H1 (cell line): ENCODE results near the gene MSANTD2. TPM values are rescaled to one million over a fixed set of nuclear protein-coding genes. Genes with fewer than 3 reads are reported as not detected.

Experiments used
- CBX8 ChIP-seq: fragments of 300-800, 300-1000 bp; sonication (generic); IDR thresholded peaks from 2 replicates; pipeline ENCODE4 v1.7.1; 2016; ENCODE audit warnings: low read depth, low read length, borderline replicate concordance
- CHD2 ChIP-seq: IDR thresholded peaks from 2 replicates; pipeline ENCODE4 v1.6.1; 2012; ENCODE audit warnings: low read length, improper control_type of control experiment
- CREB1 ChIP-seq: IDR thresholded peaks from 2 replicates; pipeline ENCODE4 v1.6.1; 2012; ENCODE audit warnings: inconsistent platforms
- HDAC2 ChIP-seq, 2 experiments: fragments of 300-600 bp in 1 of 2; sonication (generic) in 1 of 2; IDR thresholded peaks; 2 replicates each; pipeline ENCODE4 v1.6.1; 2011 to 2012; ENCODE audit warnings: low read depth in 2 of 2, low read length in 2 of 2, mild to moderate bottlenecking in 2 of 2, moderate library complexity in 2 of 2, borderline replicate concordance in 1 of 2, inconsistent platforms in 1 of 2
- JUND ChIP-seq: IDR thresholded peaks from 2 replicates; pipeline ENCODE4 v1.6.1; 2011; ENCODE audit warnings: mild to moderate bottlenecking, improper control_type of control experiment, low read length
- RNF2 ChIP-seq: fragments of 200-900, 300-1000 bp; sonication (generic); IDR thresholded peaks from 2 replicates; pipeline ENCODE4 v1.7.1; 2016; ENCODE audit warnings: borderline replicate concordance, low read depth, mild to moderate bottlenecking, antibody characterized with exemption, low read length; ENCODE audit not compliant: poor library complexity, severe bottlenecking; ENCODE audit errors: missing control alignments
- TAF7 ChIP-seq: optimal IDR thresholded peaks from 2 replicates; pipeline ENCODE3; 2011; ENCODE audit warnings: low read depth, mild to moderate bottlenecking, inconsistent platforms, low read length, moderate library complexity, borderline replicate concordance
- TBP ChIP-seq: IDR thresholded peaks from 2 replicates; pipeline ENCODE4 v1.6.1; 2011; ENCODE audit warnings: low read depth, low read length, improper control_type of control experiment
- polyA plus RNA-seq, 7 experiments: library from polyadenylated mRNA; depleted of rRNA in 3 of 7; stranded (reverse) in 5 of 7; unstranded in 2 of 7; fragments of >200 nt in 5 of 7; fragments of 200-250 nt in 2 of 7; gene quantifications; 1 replicate in 5 of 7; 2 replicates in 1 of 7; 4 replicates in 1 of 7; pipeline versions ENCODE4 v1.2.1 to v1.2.3, GENCODE V29; 2011 to 2013; ENCODE audit warnings: missing spikeins in 2 of 7, mixed read lengths in 2 of 7
- total RNA-seq: library from RNA; stranded (reverse); fragmentation: NEBNext Ultra II Directional; extraction: Animal tissue kit (Norgen Biotek cat#: 25700); gene quantifications from 2 replicates; pipeline ENCODE4 v1.2.1, GENCODE V29; 2021

MSANTD2 gene
- total and polyA plus RNA-seq, 2 of the 8 experiments (the other 6 are each of a cell fraction or from before 2014, with no cell fraction given), result 8.2 to 15.9 TPM

DNA sequence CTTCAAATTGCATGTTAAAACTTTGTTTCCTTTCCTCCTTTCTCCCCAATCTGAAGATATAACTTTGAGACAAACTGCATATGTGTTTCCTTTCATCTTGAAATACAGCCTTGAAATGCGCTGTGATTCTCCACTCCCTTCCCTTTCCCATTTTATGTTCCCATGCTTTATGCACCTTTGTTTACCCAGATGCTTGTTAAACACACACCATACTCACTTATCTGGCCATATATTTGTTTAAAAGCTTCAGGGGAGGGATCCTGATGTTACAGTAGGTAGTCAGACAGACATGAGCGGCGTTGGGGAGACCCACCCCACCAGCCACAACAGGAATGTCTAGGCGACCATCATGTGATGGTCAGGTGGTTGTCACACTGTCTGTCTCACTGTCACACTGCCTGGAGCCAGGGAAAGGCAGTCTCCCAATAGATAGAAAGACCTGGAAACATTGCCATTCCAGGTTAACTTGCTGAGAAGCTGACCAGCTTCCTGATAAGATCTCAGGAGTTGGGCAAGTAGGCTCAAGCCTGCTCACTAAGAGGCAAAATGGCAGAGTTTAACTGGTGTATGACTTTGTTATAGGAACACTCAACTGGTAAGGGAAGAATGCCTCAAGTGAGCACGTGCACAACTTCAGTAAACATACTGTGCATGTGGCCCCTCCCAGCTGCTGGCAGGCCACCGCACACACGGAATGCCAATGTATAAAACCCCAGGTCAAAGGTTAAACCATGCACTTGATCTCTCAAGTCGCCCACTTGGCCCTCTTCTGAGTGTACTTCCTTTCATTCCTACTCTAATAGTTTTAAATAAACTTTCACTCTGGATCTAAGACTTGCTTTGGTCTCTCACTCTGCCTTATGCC, 23.5 kb upstream of the MSANTD2 start (continued):
- TF ChIP-seq HDAC2 (IDR thresholded peaks at IDR 0.05; ENCODE audit: borderline replicate concordance in 1 of 2, low read depth in 2 of 2, low read length in 2 of 2), result no peak
- TF ChIP-seq CHD2, result no peak
- TF ChIP-seq TBP, result no peak
- TF ChIP-seq TAF7, result no peak
- TF ChIP-seq CBX8, result no peak
- TF ChIP-seq RNF2, result no peak
- TF ChIP-seq JUND, result no peak
- no peak for TF ChIP-seq CREB1
